HepG2 (cell line): ENCODE results near the gene OTOP3. TPM values are rescaled to one million over a fixed set of nuclear protein-coding genes. Genes with fewer than 3 reads are reported as not detected.
A peak's percentile ranks its signal among the peaks of the same experiment; 100 is the strongest.

Experiments
- ATAC-seq: fragments of 200-7000 bp; cut with Tn5 transposase; 3 replicates; pipeline ENCODE4 v1.9.1; 2020; ENCODE audit warnings: mild to moderate bottlenecking, moderate library complexity
- BruUV-seq: library from RNA; stranded (reverse); fragments of 400-500 nt; replicated peaks from 2 replicates; lab custom pipeline; 2021; lab: Mats Ljungman, UMichigan
- CTCF ChIA-PET: fragments of 300-600 bp; formaldehyde crosslinking; extraction: SDS; loops from one replicate; lab custom pipeline; 2021; ENCODE audit warnings: low total read pairs, inconsistent platforms, low intra/inter-chr PET ratio; lab: Yijun Ruan, JAX
- POLR2A ChIA-PET: fragments of 350-600 bp; sonication (Branson Sonifier 250); formaldehyde crosslinking; loops from one replicate; lab custom pipeline; 2020; ENCODE audit warnings: antibody characterized with exemption, inconsistent platforms; lab: Yijun Ruan, JAX
- DNase-seq: peaks from one replicate; pipeline ENCODE4 v3.0.0-alpha.2; 2015; ENCODE audit warnings: low spot score
- FAIRE-seq: peaks from 3 replicates; lab custom pipeline; 2011; peaks lifted over from hg19 to GRCh38; lab: Jason Lieb, UNC
- H2AFZ ChIP-seq: one replicate; pipeline ENCODE4 v1.6.1; 2011; ENCODE audit warnings: low read length, inconsistent platforms
- H3K27ac ChIP-seq: fragments of 300-600 bp; 3 replicates; pipeline ENCODE4 v1.8.0; 2011; ENCODE audit warnings: mixed run types, mild to moderate bottlenecking, mixed read lengths, low read length, inconsistent platforms; ENCODE audit not compliant: insufficient read depth; ENCODE audit errors: extremely low read length
- H3K27me3 ChIP-seq, 2 experiments: fragments of 200-600 bp in 1 of 2; 2 replicates in 1 of 2; 3 replicates in 1 of 2; pipeline versions ENCODE4 v1.6.0 to v1.8.0; 2011; ENCODE audit warnings: low read length in 2 of 2, mild to moderate bottlenecking in 2 of 2, moderate library complexity in 2 of 2, inconsistent platforms in 1 of 2; ENCODE audit not compliant: insufficient read depth in 2 of 2, control insufficient read depth in 1 of 2
- H3K36me3 ChIP-seq, 2 experiments: fragments of 200-600 bp in 1 of 2; replicated peaks in 1 of 2; 2 replicates in 1 of 2; 3 replicates in 1 of 2; pipeline versions ENCODE4 v1.5.1 to v1.8.0; 2011; ENCODE audit warnings: low read length in 2 of 2, inconsistent platforms in 1 of 2; ENCODE audit not compliant: insufficient read depth in 2 of 2, control insufficient read depth in 1 of 2
- H3K4me1 ChIP-seq: 2 replicates; pipeline ENCODE4 v1.5.1; 2012; ENCODE audit warnings: low read length, inconsistent platforms; ENCODE audit not compliant: insufficient read depth
- H3K4me2 ChIP-seq: 2 replicates; pipeline ENCODE4 v1.6.0; 2011; ENCODE audit warnings: low read depth, low read length, inconsistent platforms
- H3K4me3 ChIP-seq, 3 experiments: fragments of 200-600 bp in 1 of 3; sonication (generic), shearing (Covaris generic) in 1 of 3; replicated peaks in 1 of 3; 2 replicates each; pipeline ENCODE4 v1.5.1; 2011 to 2016; ENCODE audit warnings: low read length in 3 of 3, inconsistent platforms in 2 of 3, low read depth in 2 of 3, mild to moderate bottlenecking in 2 of 3, control low read depth in 1 of 3, mixed read lengths in 1 of 3; ENCODE audit not compliant: insufficient read depth in 1 of 3
- H3K79me2 ChIP-seq: one replicate; pipeline ENCODE4 v1.6.1; 2011; ENCODE audit warnings: low read length, inconsistent platforms; ENCODE audit not compliant: insufficient read depth
- H3K9ac ChIP-seq: 2 replicates; pipeline ENCODE4 v1.6.0; 2011; ENCODE audit warnings: mild to moderate bottlenecking, low read depth, low read length, inconsistent platforms; ENCODE audit not compliant: insufficient read depth
- H3K9me3 ChIP-seq: 2 replicates; pipeline ENCODE4 v1.5.1; 2012; ENCODE audit warnings: mild to moderate bottlenecking, low read length
- H4K20me1 ChIP-seq: 2 replicates; pipeline ENCODE4 v1.6.0; 2011; ENCODE audit warnings: inconsistent platforms, mild to moderate bottlenecking, low read length, moderate library complexity; ENCODE audit not compliant: insufficient read depth
- HOXD1 ChIP-seq: sonication (generic); formaldehyde crosslinking; IDR thresholded peaks from 2 replicates; pipeline ENCODE4 v1.5.0; 2020; ENCODE audit warnings: missing genetic modification reagents
- NBN ChIP-seq: fragments of 450-650 bp; conservative IDR thresholded peaks from 2 replicates; pipeline ENCODE4 v1.6.1; 2017
- NR2C2 ChIP-seq: sonication (generic); formaldehyde crosslinking; IDR thresholded peaks from 2 replicates; pipeline ENCODE4 v1.4.0; 2020; ENCODE audit warnings: missing genetic modification reagents, mild to moderate bottlenecking, moderate library complexity, borderline replicate concordance
- PHF8 ChIP-seq: sonication (generic); formaldehyde crosslinking; IDR thresholded peaks from 2 replicates; pipeline ENCODE4 v1.5.0; 2020; ENCODE audit warnings: missing genetic modification reagents
- TCF7 ChIP-seq: sonication (generic); IDR thresholded peaks from 2 replicates; pipeline ENCODE4 v1.6.1; 2016; ENCODE audit warnings: antibody characterized with exemption, low read depth
- TOE1 ChIP-seq: sonication (generic); formaldehyde crosslinking; IDR thresholded peaks from 2 replicates; pipeline ENCODE4 v1.4.0; 2020; ENCODE audit warnings: mild to moderate bottlenecking, missing genetic modification reagents
- ZBTB7A ChIP-seq: sonication (generic); formaldehyde crosslinking; IDR thresholded peaks from 2 replicates; pipeline ENCODE4 v1.8.0; 2022; ENCODE audit warnings: mild to moderate bottlenecking, missing genetic modification reagents
- ZNF329 ChIP-seq: sonication (generic); formaldehyde crosslinking; IDR thresholded peaks from 2 replicates; pipeline ENCODE4 v1.9.0; 2021; ENCODE audit warnings: low read depth, mild to moderate bottlenecking, missing genetic modification reagents
- ZNF331 ChIP-seq: sonication (generic); formaldehyde crosslinking; IDR thresholded peaks from 2 replicates; pipeline ENCODE4 v1.4.0; 2020; ENCODE audit warnings: missing genetic modification reagents
- ZNF562 ChIP-seq: sonication (generic); formaldehyde crosslinking; IDR thresholded peaks from 2 replicates; pipeline ENCODE4 v1.8.0; 2022; ENCODE audit warnings: missing genetic modification reagents, borderline replicate concordance
- WGBS: methylation state at CpG from one replicate; pipeline ENCODE4 v1.1.6; 2017; ENCODE audit warnings: low lambda C conversion rate; 5-methylcytosine and 5-hydroxymethylcytosine counted together
- in situ Hi-C: cut with HindIII; loops from 2 replicates; pipeline ENCODE4 v1.10.0; 2017; ENCODE audit warnings: low pct_unique_long_range_greater_than_20kb; ENCODE audit not compliant: extremely low pct_ligation_motif_present
- intact Hi-C: fragments of 100-400 bp; cut with micrococcal nuclease; formaldehyde crosslinking; loops from one replicate; pipeline ENCODE4 v1.10.0; 2022; ENCODE audit not compliant: unreplicated experiment
- polyA plus RNA-seq, 8 experiments: library from polyadenylated mRNA; depleted of rRNA in 3 of 8; stranded (reverse) in 7 of 8; unstranded in 1 of 8; fragments of >200 nt; fragmentation: Illumina TruSeq in 4 of 8; extraction: Trizol in 4 of 8; gene quantifications; 2 replicates each; pipeline versions ENCODE4 v1.2.1 to v1.2.3, GENCODE V29; 2011 to 2016; ENCODE audit warnings: low read depth in 4 of 8, missing spikeins in 1 of 8, mixed read lengths in 1 of 8; ENCODE audit not compliant: insufficient read depth in 1 of 8
- total RNA-seq, 5 experiments: library from RNA; depleted of rRNA; stranded (reverse); fragments of >200 nt; fragmentation: Illumina TruSeq; extraction: Trizol; gene quantifications; 2 replicates each; pipeline ENCODE4 v1.2.3, GENCODE V29; 2016; ENCODE audit warnings: low read depth in 1 of 5
- TF ChIP-seq, protein P1 (sequence below): IDR thresholded peaks from 2 replicates; pipeline ENCODE4 v1.6.1; 2016; ENCODE audit warnings: low read depth
- TF ChIP-seq, protein P2 (sequence below), 2 experiments: sonication (generic) in 1 of 2; formaldehyde crosslinking in 1 of 2; IDR thresholded peaks; 2 replicates each; pipeline versions ENCODE4 v1.4.0 to v1.6.1; 2018 to 2020; ENCODE audit warnings: missing genetic modification reagents in 2 of 2, borderline replicate concordance in 1 of 2, low read depth in 1 of 2, mild to moderate bottlenecking in 1 of 2, missing biosample characterization in 1 of 2
- TF ChIP-seq, protein P3 (sequence below): sonication (generic); formaldehyde crosslinking; IDR thresholded peaks from 2 replicates; pipeline ENCODE4 v1.5.1; 2020; ENCODE audit warnings: mild to moderate bottlenecking, missing genetic modification reagents
- TF ChIP-seq, protein P4 (sequence below): sonication (generic); formaldehyde crosslinking; IDR thresholded peaks from 2 replicates; pipeline ENCODE4 v1.8.1; 2023; ENCODE audit warnings: mild to moderate bottlenecking, missing genetic modification reagents

The OTOP3 gene
- total and polyA plus RNA-seq, 2 of the 13 experiments (the other 11 are each of a cell fraction or from before 2014, with no cell fraction given), result not detected

DNA sequence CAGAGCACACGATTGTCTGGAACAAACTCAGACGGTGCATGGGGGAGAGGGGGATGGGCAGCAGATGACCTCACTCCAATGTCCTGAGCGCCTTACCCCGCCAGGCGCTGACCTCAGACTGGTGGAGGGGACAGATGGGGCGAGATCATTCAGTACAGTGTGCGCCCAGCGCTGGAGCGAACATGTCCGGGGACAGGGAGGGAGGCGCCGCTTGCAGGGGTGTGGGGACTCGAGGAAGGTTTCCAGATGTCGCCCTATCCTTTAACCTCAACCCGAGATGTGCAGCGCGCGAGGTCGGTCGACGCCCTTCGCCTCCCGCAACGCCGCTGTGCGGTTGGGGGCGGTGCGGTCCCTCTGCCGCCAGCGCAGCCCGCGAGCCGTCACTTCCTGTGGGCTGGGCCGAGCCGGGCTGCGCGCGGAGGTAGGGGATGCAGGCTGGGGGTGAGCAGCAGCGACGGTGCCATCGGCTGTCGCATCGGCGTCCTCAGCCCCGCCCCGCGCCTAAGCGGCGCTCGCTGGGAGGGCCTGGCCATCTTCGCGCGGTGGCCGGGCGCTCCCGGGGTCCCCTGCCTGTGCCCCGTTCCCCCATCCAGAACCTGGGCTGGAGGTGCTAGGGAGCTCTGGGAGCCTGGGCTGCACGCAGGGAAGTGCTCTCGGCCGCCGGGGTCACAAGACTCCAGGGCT is 46.4 kb downstream of the OTOP3 start:
- Histone ChIP-seq H2AFZ (peak overlapping the region; percentile 70), H3K9ac (peak overlapping the region; percentile 68), H3K36me3 (no peaks in the 10 kb centered on the region), H3K27ac (peak overlapping the region; percentile 29), H3K4me3 (peak overlapping the region; percentile 72 to 88 (median 76)), H3K4me1 (peaks cover 32% of the 10 kb centered on the region), H3K27me3 (peaks cover 0 to 16% of the 10 kb centered on the region in 2 experiments; a peak in 3 of 5 replicates), H3K4me2 (peak overlapping the region; percentile 94), H4K20me1 (no peaks in the 10 kb centered on the region), H3K9me3 (no peaks in the 10 kb centered on the region), H3K79me2 (no peaks in the 10 kb centered on the region)
- intact Hi-C loops (loop anchor here (1.0 to 2.0 kb wide), 2 partner anchors 21 to 53 kb away; no protein-coding TSS in a partner anchor), in situ Hi-C loops (no loop called here)
- WGBS, result 1% methylated on average over 18 of the region's 61 CpGs
- ChIA-PET CTCF (no interaction called here), POLR2A (interaction anchor here (0.7 to 3.0 kb wide), 8 partner anchors 9 to 53 kb away, joined by 3 to 32 read pairs (median 4); partner anchors contain the start of genes HID1 and MRPL58)
- peak; percentile 97 for ATAC-seq
- peak; percentile 23 for FAIRE-seq
- BruUV-seq, result TSS peak; percentile 75
- peak; percentile 72 for DNase-seq
- TF ChIP-seq HOXD1 (CRISPR knock-in tag) (peak; percentile 87; the same call in 1 of the 2 replicates), NR2C2 (peak; percentile 82), PHF8 (CRISPR knock-in tag) (peak; percentile 79; the same call in 1 of the 2 replicates), ZBTB7A (peak; percentile 21; the same call in 1 of the 2 replicates), TCF7 (no peak), ZNF329 (CRISPR knock-in tag) (peak; percentile 89), ZNF331 (CRISPR knock-in tag) (peak; percentile 55; the same call in 1 of the 2 replicates), TOE1 (CRISPR knock-in tag) (no peak; the same call in 1 of the 2 replicates), NBN (no peak), ZNF562 (CRISPR knock-in tag) (no peak)
- TF ChIP-seq, protein P1, sequence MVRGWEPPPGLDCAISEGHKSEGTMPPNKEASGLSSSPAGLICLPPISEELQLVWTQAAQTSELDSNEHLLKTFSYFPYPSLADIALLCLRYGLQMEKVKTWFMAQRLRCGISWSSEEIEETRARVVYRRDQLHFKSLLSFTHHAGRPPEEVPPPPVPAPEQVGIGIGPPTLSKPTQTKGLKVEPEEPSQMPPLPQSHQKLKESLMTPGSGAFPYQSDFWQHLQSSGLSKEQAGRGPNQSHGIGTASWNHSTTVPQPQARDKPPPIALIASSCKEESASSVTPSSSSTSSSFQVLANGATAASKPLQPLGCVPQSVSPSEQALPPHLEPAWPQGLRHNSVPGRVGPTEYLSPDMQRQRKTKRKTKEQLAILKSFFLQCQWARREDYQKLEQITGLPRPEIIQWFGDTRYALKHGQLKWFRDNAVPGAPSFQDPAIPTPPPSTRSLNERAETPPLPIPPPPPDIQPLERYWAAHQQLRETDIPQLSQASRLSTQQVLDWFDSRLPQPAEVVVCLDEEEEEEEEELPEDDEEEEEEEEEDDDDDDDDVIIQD, result peak; percentile 21; the same call in 1 of the 2 replicates
- TF ChIP-seq, protein P2, sequence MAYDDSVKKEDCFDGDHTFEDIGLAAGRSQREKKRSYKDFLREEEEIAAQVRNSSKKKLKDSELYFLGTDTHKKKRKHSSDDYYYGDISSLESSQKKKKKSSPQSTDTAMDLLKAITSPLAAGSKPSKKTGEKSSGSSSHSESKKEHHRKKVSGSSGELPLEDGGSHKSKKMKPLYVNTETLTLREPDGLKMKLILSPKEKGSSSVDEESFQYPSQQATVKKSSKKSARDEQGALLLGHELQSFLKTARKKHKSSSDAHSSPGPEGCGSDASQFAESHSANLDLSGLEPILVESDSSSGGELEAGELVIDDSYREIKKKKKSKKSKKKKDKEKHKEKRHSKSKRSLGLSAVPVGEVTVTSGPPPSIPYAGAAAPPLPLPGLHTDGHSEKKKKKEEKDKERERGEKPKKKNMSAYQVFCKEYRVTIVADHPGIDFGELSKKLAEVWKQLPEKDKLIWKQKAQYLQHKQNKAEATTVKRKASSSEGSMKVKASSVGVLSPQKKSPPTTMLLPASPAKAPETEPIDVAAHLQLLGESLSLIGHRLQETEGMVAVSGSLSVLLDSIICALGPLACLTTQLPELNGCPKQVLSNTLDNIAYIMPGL (CRISPR knock-in tag; IDR thresholded peaks at IDR 0.05; ENCODE audit: borderline replicate concordance in 1 of 2, low read depth in 1 of 2), result peak; percentile 85 to 97
- TF ChIP-seq, protein P3, sequence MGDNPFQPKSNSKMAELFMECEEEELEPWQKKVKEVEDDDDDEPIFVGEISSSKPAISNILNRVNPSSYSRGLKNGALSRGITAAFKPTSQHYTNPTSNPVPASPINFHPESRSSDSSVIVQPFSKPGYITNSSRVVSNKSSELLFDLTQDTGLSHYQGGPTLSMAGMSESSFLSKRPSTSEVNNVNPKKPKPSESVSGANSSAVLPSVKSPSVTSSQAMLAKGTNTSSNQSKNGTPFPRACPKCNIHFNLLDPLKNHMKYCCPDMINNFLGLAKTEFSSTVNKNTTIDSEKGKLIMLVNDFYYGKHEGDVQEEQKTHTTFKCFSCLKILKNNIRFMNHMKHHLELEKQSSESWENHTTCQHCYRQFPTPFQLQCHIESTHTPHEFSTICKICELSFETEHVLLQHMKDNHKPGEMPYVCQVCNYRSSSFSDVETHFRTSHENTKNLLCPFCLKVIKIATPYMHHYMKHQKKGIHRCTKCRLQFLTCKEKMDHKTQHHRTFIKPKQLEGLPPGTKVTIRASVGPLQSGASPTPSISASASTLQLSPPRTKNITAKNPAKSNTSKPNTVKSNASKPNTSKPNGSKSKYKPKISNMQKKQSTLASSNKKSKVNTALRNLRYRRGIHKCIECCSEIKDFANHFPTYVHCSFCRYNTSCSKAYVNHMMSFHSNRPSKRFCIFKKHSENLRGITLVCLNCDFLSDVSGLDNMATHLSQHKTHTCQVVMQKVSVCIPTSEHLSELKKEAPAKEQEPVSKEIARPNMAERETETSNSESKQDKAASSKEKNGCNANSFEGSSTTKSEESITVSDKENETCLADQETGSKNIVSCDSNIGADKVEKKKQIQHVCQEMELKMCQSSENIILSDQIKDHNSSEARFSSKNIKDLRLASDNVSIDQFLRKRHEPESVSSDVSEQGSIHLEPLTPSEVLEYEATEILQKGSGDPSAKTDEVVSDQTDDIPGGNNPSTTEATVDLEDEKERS (CRISPR knock-in tag), result peak; percentile 93
- TF ChIP-seq, protein P4, sequence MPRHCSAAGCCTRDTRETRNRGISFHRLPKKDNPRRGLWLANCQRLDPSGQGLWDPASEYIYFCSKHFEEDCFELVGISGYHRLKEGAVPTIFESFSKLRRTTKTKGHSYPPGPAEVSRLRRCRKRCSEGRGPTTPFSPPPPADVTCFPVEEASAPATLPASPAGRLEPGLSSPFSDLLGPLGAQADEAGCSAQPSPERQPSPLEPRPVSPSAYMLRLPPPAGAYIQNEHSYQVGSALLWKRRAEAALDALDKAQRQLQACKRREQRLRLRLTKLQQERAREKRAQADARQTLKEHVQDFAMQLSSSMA (CRISPR knock-in tag), result 0 out of 2 replicates have a peak, but pooled peaks have one; percentile 73
